H1 (cell line): Measurements from ENCODE around the gene PCDHAC2. TPM values are rescaled to one million over a fixed set of nuclear protein-coding genes. Genes with fewer than 3 reads are reported as not detected.

ENCODE experiments used
- polyA plus RNA-seq, 7 experiments: library from polyadenylated mRNA; depleted of rRNA in 3 of 7; stranded (reverse) in 5 of 7; unstranded in 2 of 7; fragments of >200 nt in 5 of 7; fragments of 200-250 nt in 2 of 7; gene quantifications; 1 replicate in 5 of 7; 2 replicates in 1 of 7; 4 replicates in 1 of 7; pipeline versions ENCODE4 v1.2.1 to v1.2.3, GENCODE V29; 2011 to 2013; ENCODE audit warnings: missing spikeins in 2 of 7, mixed read lengths in 2 of 7
- small RNA-seq: library from polyadenylated mRNA; stranded (forward); fragments of <200 nt; extraction: miRNeasy Mini kit (QIAGEN cat#:217004); gene quantifications from one replicate; pipeline ENCODE3, GENCODE V24; 2013; ENCODE audit not compliant: insufficient read depth
- total RNA-seq: library from RNA; stranded (reverse); fragmentation: NEBNext Ultra II Directional; extraction: Animal tissue kit (Norgen Biotek cat#: 25700); gene quantifications from 2 replicates; pipeline ENCODE4 v1.2.1, GENCODE V29; 2021

Gene PCDHAC2
- total and polyA plus RNA-seq, 2 of the 8 experiments (the other 6 are each of a cell fraction or from before 2014, with no cell fraction given): 3.7 to 5.0 TPM

Small RNA genes within 50 kb of the gene (small RNA-seq; reads per million reads assigned to genes)
- not detected for gene AC010223.1

Other genes starting within 250 kb of the PCDHAC2 start
- gene PCDHA1, start 180.3 kb upstream of the PCDHAC2 start, total RNA-seq: 0.50 and 0.52 TPM in 2 replicates
- gene PCDHA1, start 180.3 kb upstream of the PCDHAC2 start, polyA plus RNA-seq (2011; rRNA removed): 0.23 and 0.52 TPM in 2 replicates
- gene PCDHA2, start 171.6 kb upstream of the PCDHAC2 start, total RNA-seq: 1.9 TPM in 2 replicates
- gene PCDHA2, start 171.6 kb upstream of the PCDHAC2 start, polyA plus RNA-seq (2011; rRNA removed): 0.86 and 1.2 TPM in 2 replicates
- gene PCDHA3, start 165.4 kb upstream of the PCDHAC2 start, total RNA-seq: 0.67 and 0.80 TPM in 2 replicates
- gene PCDHA3, start 165.4 kb upstream of the PCDHAC2 start, polyA plus RNA-seq (2011; rRNA removed): 0.48 and 0.61 TPM in 2 replicates
- 5.3 and 5.7 TPM in 2 replicates for gene PCDHA4, start 159.4 kb upstream of the PCDHAC2 start, total RNA-seq
- 3.7 and 3.8 TPM in 2 replicates for gene PCDHA4, start 159.4 kb upstream of the PCDHAC2 start, polyA plus RNA-seq (2011; rRNA removed)
- 0.52 and 0.76 TPM in 2 replicates for gene PCDHA5, start 144.9 kb upstream of the PCDHAC2 start, total RNA-seq
- 0.28 and 0.33 TPM in 2 replicates for gene PCDHA5, start 144.9 kb upstream of the PCDHAC2 start, polyA plus RNA-seq (2011; rRNA removed)
- gene PCDHA6, start 138.5 kb upstream of the PCDHAC2 start, total RNA-seq: 6.5 and 7.1 TPM in 2 replicates
- 0.50 and 0.71 TPM in 2 replicates for gene PCDHA6, start 138.5 kb upstream of the PCDHAC2 start, polyA plus RNA-seq (2011; rRNA removed)
- gene PCDHA7, start 132.2 kb upstream of the PCDHAC2 start, total RNA-seq: 1.6 and 2.7 TPM in 2 replicates
- 0.86 and 0.89 TPM in 2 replicates for gene PCDHA7, start 132.2 kb upstream of the PCDHAC2 start, polyA plus RNA-seq (2011; rRNA removed)
- 0.52 and 0.96 TPM in 2 replicates for gene PCDHA8, start 125.3 kb upstream of the PCDHAC2 start, total RNA-seq
- 0.14 and 0.17 TPM in 2 replicates for gene PCDHA8, start 125.3 kb upstream of the PCDHAC2 start, polyA plus RNA-seq (2011; rRNA removed)
- gene PCDHA9, start 118.1 kb upstream of the PCDHAC2 start, total RNA-seq: 0.28 and 0.36 TPM in 2 replicates
- 0.12 and 0.17 TPM in 2 replicates for gene PCDHA9, start 118.1 kb upstream of the PCDHAC2 start, polyA plus RNA-seq (2011; rRNA removed)
- gene PCDHA10, start 110.6 kb upstream of the PCDHAC2 start, total RNA-seq: 5.4 and 5.5 TPM in 2 replicates
- gene PCDHA10, start 110.6 kb upstream of the PCDHAC2 start, polyA plus RNA-seq (2011; rRNA removed): 2.8 TPM in 2 replicates
- gene PCDHA11, start 97.5 kb upstream of the PCDHAC2 start, total RNA-seq: 6.6 and 6.9 TPM in 2 replicates
- 4.7 and 6.5 TPM in 2 replicates for gene PCDHA11, start 97.5 kb upstream of the PCDHAC2 start, polyA plus RNA-seq (2011; rRNA removed)
- gene PCDHA12, start 91.2 kb upstream of the PCDHAC2 start, total RNA-seq: 9.3 and 10.6 TPM in 2 replicates
- 4.2 and 5.7 TPM in 2 replicates for gene PCDHA12, start 91.2 kb upstream of the PCDHAC2 start, polyA plus RNA-seq (2011; rRNA removed)
- gene PCDHA13, start 84.4 kb upstream of the PCDHAC2 start, total RNA-seq: 1.1 and 1.2 TPM in 2 replicates
- gene PCDHA13, start 84.4 kb upstream of the PCDHAC2 start, polyA plus RNA-seq (2011; rRNA removed): 1.3 and 1.4 TPM in 2 replicates
- gene PCDHAC1, start 40.2 kb upstream of the PCDHAC2 start, total RNA-seq: 4.5 and 5.0 TPM in 2 replicates
- gene PCDHAC1, start 40.2 kb upstream of the PCDHAC2 start, polyA plus RNA-seq (2011; rRNA removed): 2.2 and 2.4 TPM in 2 replicates
- gene PCDHB1, start 84.9 kb downstream of the PCDHAC2 start, total RNA-seq: 0.04 and 0.08 TPM in 2 replicates
- gene PCDHB1, start 84.9 kb downstream of the PCDHAC2 start, polyA plus RNA-seq (2011; rRNA removed): 0.03 and 0.05 TPM in 2 replicates
- gene PCDHB2, start 128.1 kb downstream of the PCDHAC2 start, total RNA-seq: 25.6 and 28.8 TPM in 2 replicates
- 29.2 and 38.0 TPM in 2 replicates for gene PCDHB2, start 128.1 kb downstream of the PCDHAC2 start, polyA plus RNA-seq (2011; rRNA removed)
- gene PCDHB3, start 134.0 kb downstream of the PCDHAC2 start, total RNA-seq: 3.4 and 4.0 TPM in 2 replicates
- gene PCDHB3, start 134.0 kb downstream of the PCDHAC2 start, polyA plus RNA-seq (2011; rRNA removed): 1.6 and 1.8 TPM in 2 replicates
- gene PCDHB4, start 155.3 kb downstream of the PCDHAC2 start, total RNA-seq: 1.4 and 1.5 TPM in 2 replicates
- 1.3 and 2.0 TPM in 2 replicates for gene PCDHB4, start 155.3 kb downstream of the PCDHAC2 start, polyA plus RNA-seq (2011; rRNA removed)
- 2.4 and 2.8 TPM in 2 replicates for gene PCDHB5, start 168.7 kb downstream of the PCDHAC2 start, total RNA-seq
- gene PCDHB5, start 168.7 kb downstream of the PCDHAC2 start, polyA plus RNA-seq (2011; rRNA removed): 8.2 and 12.5 TPM in 2 replicates
- 0.17 and 0.28 TPM in 2 replicates for gene PCDHB6, start 183.6 kb downstream of the PCDHAC2 start, total RNA-seq
- 0.29 and 0.39 TPM in 2 replicates for gene PCDHB6, start 183.6 kb downstream of the PCDHAC2 start, polyA plus RNA-seq (2011; rRNA removed)
- gene PCDHB7, start 206.2 kb downstream of the PCDHAC2 start, total RNA-seq: 0.19 and 0.25 TPM in 2 replicates
- 0.17 and 0.24 TPM in 2 replicates for gene PCDHB7, start 206.2 kb downstream of the PCDHAC2 start, polyA plus RNA-seq (2011; rRNA removed)
- 0.92 and 1.1 TPM in 2 replicates for gene PCDHB8, start 211.3 kb downstream of the PCDHAC2 start, total RNA-seq
- 0.24 and 0.30 TPM in 2 replicates for gene PCDHB8, start 211.3 kb downstream of the PCDHAC2 start, polyA plus RNA-seq (2011; rRNA removed)
- 5.2 and 5.9 TPM in 2 replicates for gene PCDHB16, start 215.9 kb downstream of the PCDHAC2 start, total RNA-seq
- gene PCDHB16, start 215.9 kb downstream of the PCDHAC2 start, polyA plus RNA-seq (2011; rRNA removed): 1.7 and 2.2 TPM in 2 replicates
- 1.6 and 3.8 TPM in 2 replicates for gene PCDHB9, start 220.7 kb downstream of the PCDHAC2 start, total RNA-seq
- gene PCDHB9, start 220.7 kb downstream of the PCDHAC2 start, polyA plus RNA-seq (2011; rRNA removed): 0.68 and 0.88 TPM in 2 replicates
- 1.8 and 1.9 TPM in 2 replicates for gene PCDHB10, start 225.9 kb downstream of the PCDHAC2 start, total RNA-seq
- 1.3 and 1.5 TPM in 2 replicates for gene PCDHB10, start 225.9 kb downstream of the PCDHAC2 start, polyA plus RNA-seq (2011; rRNA removed)
- 0.86 and 1.4 TPM in 2 replicates for gene PCDHB11, start 233.2 kb downstream of the PCDHAC2 start, total RNA-seq
- gene PCDHB11, start 233.2 kb downstream of the PCDHAC2 start, polyA plus RNA-seq (2011; rRNA removed): 0.50 and 0.63 TPM in 2 replicates
- gene PCDHB12, start 242.2 kb downstream of the PCDHAC2 start, total RNA-seq: 2.0 and 3.0 TPM in 2 replicates
- 1.1 and 1.9 TPM in 2 replicates for gene PCDHB12, start 242.2 kb downstream of the PCDHAC2 start, polyA plus RNA-seq (2011; rRNA removed)
- gene PCDHB13, start 247.4 kb downstream of the PCDHAC2 start, total RNA-seq: 1.1 and 1.4 TPM in 2 replicates
- gene PCDHB13, start 247.4 kb downstream of the PCDHAC2 start, polyA plus RNA-seq (2011; rRNA removed): 1.1 and 1.5 TPM in 2 replicates